CD4-positive, alpha-beta T cell treated with Interleukin-21 for 1 hour (primary cell): ENCODE data around the gene GAB2.

ENCODE experiments used
- DNase-seq: peaks from one replicate; pipeline ENCODE4 v3.0.0-alpha.2; 2020

GAB2 gene

DNA sequence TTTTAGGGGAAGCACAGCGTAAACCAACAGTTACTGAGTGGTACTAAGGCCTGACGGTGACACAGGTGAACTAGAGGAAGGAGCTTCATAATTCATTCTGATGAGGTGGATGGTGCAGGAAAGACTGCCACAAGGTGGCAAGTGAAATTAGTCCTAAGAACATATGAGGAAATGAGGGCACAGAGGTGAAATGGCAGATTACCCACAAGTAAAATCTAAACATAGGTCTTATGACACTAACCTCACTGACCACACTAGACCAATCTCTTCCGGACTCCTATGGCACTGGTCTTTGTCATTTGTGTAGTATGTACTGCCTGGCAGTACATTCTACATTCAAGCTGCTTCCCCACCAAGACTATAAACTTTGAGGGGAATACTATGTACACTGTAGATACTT, 20.2 kb downstream of the GAB2 start:
- no peak for DNase-seq

DNA sequence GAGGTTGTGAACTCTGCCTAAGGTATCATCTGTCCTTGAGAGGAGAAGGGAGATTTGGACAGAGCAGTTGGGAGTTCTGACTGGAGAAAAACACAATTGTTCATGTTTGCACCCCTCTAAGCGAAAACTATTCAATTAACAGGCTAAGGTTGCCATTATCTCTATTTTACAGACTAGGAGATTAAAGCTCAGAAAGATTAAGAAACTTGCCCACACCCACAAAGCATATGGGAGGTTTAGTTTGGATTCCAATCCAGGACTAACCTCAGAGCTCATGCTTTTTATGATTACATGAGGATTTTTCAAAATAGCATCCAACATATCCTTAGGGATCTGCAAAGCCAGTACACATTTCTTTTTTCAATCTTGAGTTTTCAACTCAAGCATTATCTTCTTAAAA, 22.0 kb downstream of the GAB2 start:
- DNase-seq: no peak

DNA sequence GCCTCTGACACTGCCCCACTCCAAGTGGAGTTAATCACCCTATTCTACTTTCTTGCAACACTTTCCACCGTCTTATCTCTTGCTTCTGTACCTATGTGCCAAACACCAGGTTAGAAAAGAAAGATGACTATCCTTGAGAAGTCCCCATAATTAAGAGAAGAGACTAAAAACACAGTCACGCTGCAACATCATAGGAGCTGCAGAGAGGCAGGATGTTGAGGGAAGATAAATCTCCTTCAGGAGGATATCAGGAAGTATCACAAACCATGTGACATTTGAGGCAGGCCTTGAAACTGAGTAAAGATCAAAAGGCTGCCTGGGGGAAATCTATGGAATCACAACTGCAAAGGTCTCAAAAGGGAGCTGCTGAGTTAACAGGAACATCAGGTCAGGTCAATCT, 24.8 kb downstream of the GAB2 start:
- no peak for DNase-seq

DNA sequence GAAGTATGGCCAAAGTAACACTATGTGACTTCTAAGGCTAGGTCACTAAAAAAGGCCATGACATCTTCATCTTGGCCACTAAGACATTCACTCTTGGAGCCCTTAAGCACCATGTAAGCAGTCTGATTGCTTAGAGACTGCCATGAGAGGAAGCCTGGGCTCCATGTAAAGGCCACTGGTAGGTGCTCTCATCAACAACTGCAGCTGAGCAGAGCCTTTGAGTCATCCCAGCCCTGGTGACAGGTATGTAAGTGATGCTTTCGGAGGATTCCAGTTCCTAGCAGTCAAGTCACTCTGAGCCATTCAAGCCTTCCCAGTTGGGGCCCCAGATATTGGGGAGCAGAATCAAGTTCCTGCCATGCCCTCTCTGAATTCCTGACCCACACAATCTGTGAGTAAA, 26.2 kb downstream of the GAB2 start:
- DNase-seq: no peak

DNA sequence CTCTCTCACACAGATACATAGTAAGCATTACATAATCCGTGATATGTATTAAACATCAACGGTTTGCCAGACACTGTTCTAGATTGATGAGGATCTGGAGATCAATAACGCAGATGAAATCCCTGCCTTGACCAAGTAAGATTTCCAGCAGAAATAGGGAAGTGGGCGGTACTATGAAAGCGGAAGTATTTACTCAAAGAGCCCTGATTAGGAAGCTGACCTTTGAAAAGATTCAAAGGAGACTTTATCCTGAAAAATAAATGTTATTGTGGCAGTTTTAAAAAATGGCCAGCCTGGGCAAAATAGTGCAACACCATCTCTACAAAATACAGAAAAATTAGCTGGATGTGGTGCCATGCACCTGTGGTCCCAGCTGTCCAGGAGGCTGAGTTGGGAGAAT, 26.8 kb downstream of the GAB2 start:
- DNase-seq: no peak

DNA sequence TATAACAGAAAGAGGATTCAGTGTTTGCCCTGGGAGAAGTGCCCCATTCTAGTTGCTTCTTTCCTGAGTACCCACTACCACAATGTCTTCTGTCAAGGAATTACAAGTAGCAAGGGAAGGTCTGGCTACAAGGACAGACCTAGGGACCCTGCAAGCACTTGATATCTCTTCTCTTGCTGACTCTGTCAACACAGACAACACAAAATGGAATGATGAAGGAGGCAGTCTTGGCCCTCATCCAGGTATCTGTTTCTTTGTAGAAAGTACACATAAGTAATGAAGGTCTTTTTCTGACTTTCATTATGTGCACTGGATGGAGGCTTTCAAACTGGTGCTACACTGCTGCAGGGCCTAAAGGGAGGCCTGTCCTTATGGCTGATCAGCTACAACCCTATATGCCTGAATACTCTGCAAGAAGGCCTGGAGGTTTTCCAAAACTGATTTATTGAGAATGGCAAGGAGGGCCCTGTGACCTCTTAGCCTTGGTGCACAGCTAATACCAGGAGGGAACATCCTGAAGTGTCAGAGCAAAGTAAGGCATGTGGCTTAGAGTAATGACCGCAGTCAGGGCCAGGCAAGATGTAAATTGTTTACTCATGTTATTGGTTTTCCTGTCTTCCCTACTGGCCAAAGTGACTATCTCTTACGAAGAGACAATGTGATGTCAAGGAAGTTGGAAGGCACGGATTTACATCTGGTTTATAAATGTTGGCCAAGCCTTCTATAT, 31.2 kb downstream of the GAB2 start:
- no peak for DNase-seq

DNA sequence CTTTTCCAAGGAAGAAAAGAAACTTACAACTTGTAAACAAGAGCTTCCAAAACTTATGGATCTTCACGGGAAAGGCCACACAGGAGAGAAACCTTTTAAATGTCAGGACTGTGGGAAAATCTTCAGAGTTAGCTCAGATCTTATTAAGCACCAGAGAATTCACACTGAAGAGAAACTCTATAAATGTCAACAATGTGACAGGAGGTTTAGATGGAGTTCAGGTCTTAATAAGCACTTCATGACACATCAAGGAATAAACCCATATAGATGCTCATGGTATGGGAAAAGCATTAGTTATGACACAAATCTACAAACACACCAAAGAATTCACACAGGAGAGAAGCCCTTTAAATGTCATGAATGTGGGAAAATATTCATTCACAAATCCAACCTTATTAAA, 32.4 kb downstream of the GAB2 start:
- no peak for DNase-seq

DNA sequence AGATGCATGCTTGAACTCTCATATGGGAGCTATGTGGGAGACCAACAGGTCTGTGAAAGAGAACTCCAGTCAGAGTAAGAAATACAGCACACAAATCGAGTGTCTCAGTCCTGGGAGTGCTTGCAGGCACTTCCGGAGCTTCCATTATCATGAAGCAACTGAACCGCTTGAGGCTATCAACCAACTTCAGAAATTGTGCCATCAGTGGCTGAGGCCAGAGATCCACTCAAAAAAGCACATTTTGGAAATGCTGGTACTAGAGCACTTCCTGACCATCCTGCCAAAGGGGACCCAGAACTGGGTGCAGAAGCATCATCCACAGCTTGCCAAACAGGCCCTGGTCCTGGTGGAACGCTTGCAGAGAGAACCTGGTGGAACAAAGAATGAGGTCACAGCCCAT, 33.4 kb downstream of the GAB2 start:
- DNase-seq: no peak

DNA sequence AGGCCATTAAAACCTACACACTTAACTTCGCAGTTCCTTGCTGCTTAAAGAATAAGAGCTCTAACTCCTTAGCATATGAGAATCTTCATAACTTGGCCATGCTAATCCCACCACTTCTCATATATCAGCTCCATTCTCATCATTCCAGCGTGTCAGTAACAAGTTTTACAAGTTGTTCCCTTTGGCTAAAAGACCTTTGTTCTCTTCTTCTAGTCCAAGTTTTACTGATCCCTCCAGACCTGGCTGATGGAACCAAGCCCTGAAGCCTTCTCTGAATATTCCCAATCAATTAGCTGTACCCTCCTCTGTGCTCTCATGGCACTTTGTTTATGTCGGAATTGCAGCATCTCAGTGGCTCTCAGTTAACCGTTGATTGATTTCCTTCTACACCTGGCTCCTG, 35.8 kb downstream of the GAB2 start:
- DNase-seq: no peak

DNA sequence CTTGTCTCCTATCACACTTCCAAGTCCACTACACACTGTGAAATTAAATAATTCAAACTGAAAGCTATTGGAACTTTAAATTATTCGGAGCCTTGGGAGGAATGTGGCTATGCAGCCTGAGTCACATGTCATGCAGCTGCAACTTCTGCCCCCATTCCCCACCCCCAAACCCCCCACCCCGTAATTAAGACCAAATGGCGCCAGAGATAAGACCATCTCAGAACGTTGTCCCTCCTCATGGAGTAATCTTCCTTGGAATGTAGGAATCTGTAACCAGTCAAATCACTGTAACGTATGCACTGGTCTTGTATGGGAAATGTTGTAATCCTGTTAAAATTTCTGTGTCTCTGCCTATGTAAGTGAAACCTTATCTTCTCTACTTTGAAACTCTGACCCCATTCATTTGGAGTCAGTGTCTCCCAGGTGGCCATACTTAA, 37.0 kb downstream of the GAB2 start:
- DNase-seq: no peak

DNA sequence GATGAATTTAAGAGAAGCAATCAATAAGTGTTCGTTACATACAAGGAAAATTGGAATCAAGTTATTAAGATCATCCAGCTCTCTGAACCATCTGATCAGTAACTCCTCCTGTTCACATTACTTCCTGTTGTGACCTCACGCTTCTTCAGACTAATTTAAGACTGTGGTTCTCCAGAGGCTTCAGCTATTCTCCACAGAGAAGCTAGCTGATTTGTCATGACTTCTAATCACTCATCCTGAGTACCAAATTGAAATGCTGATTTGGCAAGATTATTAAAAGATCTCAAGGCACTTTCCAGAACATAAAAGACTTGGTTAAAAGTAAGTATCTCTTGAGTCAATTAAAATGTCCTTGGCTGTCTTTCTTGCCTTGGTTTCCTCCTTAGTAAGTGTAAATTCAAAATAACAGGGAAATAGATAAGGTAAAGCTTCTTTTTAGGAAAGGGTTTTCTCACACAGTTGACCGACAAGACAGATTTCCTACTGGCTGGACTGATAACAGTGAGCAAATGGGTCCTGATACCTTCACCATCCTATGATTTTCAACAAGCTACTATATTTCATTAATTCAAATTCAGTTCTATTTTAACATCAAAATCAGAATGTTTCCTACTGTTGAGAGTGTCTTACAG, 38.5 kb downstream of the GAB2 start:
- no peak for DNase-seq

DNA sequence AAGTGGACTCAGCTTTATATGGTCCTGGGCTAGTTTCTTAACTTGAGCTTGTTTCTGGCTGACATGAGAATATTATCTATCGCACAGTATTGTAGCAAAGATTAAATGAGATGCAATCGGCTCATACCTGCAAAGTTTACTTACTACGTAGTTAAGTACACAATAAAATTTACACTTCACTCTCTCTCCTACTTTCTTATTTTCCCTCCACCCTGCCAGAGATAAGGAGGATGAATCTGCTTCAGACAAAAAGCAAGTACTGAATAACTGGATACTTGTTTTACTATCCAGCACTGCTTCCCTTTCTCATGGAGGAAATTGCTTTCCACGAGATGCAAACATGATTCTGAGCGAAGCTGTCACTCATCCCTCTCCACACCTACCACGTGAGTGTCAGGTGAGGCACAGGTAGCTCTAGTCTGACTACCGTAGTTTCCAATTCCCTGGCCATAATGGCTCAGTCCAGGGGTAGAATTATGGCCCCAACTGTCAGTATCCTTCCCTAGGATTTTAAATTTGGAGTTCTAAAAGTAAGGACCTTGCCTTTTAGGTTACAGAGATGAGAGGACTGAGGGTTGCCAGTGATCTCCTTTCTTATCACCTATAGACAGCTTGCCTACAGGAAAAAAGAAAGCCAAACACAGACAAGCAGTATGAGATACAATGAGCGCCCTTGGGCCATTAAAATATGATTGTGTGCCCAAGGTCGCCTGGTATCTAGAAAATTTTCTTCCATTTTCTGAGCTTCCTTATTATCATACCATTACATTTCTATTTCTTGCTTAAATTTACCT, 39.8 kb downstream of the GAB2 start:
- DNase-seq: no peak

DNA sequence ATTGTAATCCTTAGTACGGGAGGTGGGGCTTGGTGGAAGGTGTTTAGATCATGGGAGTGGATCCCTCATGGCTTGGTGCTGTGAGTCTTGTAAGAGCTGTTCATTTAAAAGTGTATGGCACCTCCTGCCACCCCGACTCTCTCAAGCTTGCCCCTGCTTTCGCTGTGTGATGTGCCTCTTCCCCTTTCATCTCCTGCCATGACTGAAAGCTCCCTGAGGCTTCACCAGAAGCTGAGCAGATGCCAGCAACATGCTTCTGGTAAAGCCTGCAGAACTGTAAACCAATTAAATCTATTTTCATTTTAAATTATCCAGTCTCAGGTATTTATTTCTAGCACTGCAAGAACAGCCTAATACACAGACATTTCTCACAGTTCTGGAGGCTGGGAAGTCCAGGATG, 40.8 kb downstream of the GAB2 start:
- DNase-seq: no peak

DNA sequence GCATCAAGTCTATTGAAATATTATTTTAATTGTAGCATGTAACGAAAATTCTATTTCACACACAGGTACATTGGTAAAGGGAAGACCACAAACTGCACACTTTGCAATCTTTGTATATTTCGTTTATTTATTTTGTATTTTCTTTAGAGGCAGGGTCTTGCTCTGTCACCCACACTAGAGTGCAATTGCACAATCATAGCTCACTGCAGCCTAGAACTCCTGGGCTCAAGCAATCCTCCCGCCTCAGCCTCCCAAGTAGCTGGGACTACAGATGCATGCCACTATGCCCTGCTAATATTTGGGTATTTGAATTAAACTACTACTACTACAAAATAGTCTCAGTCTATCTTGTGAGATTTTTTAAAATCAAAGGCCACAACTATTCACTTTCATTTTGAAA, 42.7 kb downstream of the GAB2 start:
- no peak for DNase-seq

DNA sequence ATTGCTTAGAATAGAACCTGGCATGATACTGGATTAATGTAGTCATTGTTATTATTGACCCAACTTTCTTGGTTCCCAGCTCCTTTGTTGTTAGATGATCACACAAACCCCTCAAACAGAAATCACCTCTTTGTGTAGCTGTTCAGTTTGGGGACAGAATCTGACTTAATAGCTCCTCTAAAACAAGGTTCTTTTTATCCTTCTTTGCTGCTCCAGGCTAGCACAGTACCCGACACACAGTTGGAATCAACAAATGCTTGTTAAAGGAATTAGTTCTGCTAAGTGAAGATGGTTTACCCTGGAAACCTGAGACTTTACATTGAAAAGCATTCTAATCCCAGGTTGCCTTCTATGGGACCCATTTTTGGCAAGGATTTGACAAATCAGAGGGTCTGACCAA, 43.9 kb downstream of the GAB2 start:
- DNase-seq: no peak

DNA sequence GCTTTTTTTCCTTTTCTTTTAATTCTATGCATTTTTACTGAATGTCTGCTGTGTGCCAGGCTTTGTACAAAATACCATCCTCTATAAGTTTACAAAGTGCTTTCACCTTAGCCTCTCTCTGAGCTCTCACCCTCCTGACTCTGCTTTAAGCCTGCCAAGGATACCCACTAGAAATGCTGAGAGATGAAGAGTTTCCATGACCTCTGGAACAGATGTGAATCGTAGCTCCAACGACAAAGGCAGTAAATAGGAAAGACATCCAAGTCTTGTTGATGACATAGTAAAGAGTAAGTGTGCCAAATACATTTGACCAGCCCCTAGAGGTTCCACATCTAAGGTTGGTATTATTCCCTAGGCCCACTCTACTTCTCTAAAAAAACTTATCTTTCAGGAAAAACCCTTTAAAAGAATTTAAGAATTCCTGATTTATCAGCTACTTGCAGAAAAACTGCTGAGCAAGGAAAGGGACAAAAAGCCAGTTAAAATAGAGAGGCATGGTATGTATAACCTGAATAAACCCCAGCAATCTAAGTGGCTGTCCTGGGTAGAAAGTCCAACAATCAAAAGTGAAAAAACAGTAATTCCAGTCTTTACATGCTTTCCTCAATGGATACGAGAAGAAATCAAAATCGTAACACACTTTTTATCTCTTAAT, 45.4 kb downstream of the GAB2 start:
- no peak for DNase-seq

DNA sequence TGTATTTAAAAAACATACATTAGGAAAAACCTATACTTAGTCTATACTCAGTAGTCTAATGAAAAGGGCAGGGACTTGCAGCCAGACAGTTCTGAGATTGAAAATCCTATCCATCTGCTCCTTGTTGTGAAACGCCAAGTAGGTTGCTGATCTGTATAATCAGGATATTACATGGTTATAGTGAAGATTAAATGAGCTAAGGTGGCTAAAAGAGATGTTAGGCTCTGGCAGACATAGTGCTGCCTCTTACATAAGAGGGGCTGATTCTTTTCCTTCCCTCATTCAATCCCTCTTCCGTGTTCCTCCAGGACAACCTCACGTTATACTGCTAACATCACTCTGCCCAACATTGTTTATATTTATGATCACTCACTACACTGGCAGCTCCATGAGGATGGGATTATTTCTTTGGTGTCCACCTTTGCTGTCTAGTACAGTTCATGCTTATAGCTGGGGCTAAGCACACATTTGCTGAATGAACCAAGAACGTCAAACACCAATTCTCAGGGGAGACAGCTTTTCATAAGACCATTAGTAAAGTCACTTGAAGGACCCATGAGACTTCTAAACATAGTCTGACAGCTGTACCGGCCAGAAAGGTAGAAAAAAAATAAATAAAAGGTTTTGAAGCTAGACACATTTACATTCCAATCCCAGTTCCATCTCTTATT, 46.3 kb downstream of the GAB2 start:
- DNase-seq: no peak

DNA sequence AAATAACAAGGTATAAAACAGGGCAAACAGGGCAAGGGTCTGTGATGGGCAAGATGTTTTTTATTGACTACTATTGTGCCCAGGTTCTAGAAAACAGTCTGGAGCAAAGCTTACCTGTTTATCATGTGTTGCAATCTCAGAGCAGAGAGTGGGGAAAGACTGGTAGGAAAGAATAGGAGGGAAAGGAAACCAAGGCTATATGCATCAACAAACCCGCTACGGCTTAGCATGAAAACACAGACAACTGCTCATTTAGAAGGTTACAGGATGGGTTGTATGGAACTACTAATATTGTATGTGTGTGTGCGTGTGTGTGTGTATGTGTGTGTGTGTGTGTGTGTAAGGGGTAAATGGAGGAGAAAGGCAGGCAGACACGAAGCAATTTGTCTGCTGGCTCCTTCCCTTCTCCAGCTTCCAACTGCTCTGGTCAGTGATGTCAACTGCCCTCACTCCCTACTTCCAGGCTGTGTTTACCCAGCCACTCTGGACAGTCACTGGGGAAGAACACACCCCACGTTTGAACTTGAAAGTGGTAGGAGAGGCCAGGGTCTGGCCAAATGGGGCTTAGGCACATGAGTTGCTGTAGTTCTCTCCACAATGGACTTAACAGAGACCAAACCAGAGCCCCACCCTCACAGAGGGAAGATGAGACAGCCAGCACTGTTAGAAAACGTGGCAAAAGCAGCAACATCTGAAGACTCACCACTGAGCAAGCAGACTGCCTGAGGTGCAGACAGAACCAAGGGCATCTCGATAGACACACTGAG, 47.0 kb downstream of the GAB2 start:
- no peak for DNase-seq

DNA sequence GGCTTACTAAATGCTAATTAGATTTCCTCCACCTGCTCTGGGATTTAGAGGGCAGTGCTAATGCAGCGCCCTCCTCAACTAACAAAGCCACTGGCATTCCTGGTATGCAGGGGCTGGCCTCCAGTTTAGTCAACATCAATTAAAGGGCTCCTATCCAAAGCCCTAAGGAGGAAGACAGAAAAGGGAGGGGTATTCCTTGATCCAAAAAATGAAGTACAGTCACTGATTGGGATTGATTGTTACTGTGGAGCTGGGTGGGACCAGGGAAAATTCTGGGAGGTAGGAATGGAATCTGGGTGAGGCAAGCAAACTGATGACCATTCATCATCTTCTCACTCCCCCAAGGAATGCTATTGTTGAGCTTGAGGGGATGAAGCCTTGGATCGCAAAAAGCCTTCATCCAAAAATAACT, 52.2 kb downstream of the GAB2 start:
- no peak for DNase-seq

DNA sequence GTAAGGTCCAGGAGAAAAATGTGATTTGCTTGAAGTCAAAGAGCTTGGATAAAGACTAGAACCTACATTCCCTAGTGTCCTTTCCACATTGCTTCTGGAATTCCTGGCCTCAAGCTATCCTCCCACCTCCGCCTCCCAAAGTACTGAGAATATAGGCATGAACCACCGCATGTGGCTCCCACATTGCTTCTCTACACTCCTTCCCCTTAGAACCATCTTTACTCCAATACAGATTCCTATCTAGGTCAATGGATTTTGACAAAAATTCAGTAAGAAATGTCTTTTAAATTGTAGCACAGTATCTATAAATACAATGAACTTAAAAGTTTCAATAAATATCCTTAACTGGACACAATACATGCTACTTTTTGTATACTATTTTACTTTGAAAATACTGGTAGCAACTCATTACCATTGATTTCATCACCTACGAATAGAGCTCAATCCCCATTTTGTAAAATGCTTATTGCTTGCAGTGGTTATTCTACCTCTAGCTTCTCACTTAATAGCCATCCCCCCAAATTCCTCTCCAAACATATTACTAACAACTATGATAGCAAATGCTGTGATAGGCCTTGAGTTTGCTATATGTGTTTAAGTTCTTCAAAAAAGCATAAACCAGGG, 53.4 kb downstream of the GAB2 start:
- no peak for DNase-seq

DNA sequence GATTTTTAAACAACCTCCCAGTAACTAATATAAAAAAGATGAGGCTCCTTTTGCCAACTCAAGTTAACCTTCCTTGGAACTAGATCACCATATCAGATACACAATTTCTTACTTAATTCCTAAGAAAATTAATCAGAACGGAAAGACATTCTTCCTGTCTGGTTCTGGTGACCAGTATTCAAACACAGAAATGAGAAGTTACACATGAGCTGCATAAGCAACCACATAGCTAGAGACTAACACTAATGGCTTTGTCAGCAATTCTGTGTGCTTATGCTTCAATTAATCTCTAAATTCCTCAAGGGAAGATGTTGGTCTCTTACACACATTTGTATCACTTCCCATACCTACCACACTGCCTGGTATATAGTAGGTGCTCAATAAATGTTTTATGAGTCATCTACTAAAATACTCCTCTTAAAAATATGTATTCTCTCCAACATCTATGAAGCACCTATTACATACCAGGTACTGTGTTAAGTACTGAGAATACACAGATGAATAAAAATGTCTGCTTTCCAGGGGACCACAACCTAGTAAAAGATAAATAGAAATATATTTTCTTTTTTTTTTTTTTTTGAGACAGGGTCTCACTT, 54.5 kb downstream of the GAB2 start:
- no peak for DNase-seq
